SU-DHL-6 (cell line): ENCODE data around the gene KCNK13.

Experiments used
- H2AFZ ChIP-seq: fragments of 200-600 bp; sonication (generic); 2 replicates; pipeline ENCODE4 v1.6.1; 2014; ENCODE audit warnings: low read depth, mild to moderate bottlenecking, moderate library complexity, mixed read lengths, antibody characterized with exemption, low read length; ENCODE audit not compliant: severe bottlenecking
- H3F3A ChIP-seq: fragments of 200-600 bp; shearing (Covaris generic); 2 replicates; pipeline ENCODE4 v1.6.0; 2016; ENCODE audit warnings: antibody characterized with exemption, mild to moderate bottlenecking; ENCODE audit not compliant: insufficient read depth
- H3K27ac ChIP-seq: fragments of 200-600 bp; sonication (generic); 2 replicates; pipeline ENCODE4 v1.5.1; 2016; ENCODE audit warnings: low read depth, mild to moderate bottlenecking, low read length, moderate library complexity, mixed read lengths
- H3K27me3 ChIP-seq: fragments of 200-600 bp; sonication (generic), shearing (Covaris generic); 2 replicates; pipeline ENCODE4 v1.6.0; 2014; ENCODE audit warnings: mild to moderate bottlenecking, low read length
- H3K36me3 ChIP-seq: fragments of 200-600 bp; sonication (generic); 2 replicates; pipeline ENCODE4 v1.6.1; 2014; ENCODE audit warnings: mild to moderate bottlenecking, low read length, mixed read lengths
- H3K4me2 ChIP-seq: fragments of 300-600, 200-600 bp; shearing (Covaris generic), sonication (generic); 2 replicates; pipeline ENCODE4 v1.6.0; 2014; ENCODE audit warnings: low read length, low read depth, mild to moderate bottlenecking; ENCODE audit not compliant: poor library complexity, severe bottlenecking
- H3K4me3 ChIP-seq: fragments of 200-600 bp; sonication (generic); 2 replicates; pipeline ENCODE4 v1.5.1; 2014; ENCODE audit warnings: antibody characterized with exemption, low read length, mild to moderate bottlenecking, mixed read lengths; ENCODE audit not compliant: insufficient read depth, poor library complexity, severe bottlenecking
- H3K79me2 ChIP-seq: fragments of 200-600 bp; sonication (generic); 2 replicates; pipeline ENCODE4 v1.6.1; 2014; ENCODE audit warnings: mild to moderate bottlenecking, low read length, moderate library complexity; ENCODE audit not compliant: insufficient read depth
- H3K9ac ChIP-seq: fragments of 200-600 bp; sonication (generic); 2 replicates; pipeline ENCODE4 v1.7.0; 2014; ENCODE audit warnings: mild to moderate bottlenecking, low read length
- H3K9me2 ChIP-seq: fragments of 200-600 bp; sonication (generic); replicated peaks from 2 replicates; pipeline ENCODE4 v1.6.1; 2014; ENCODE audit warnings: low read length; ENCODE audit not compliant: insufficient read depth
- H3K9me3 ChIP-seq: fragments of 200-600 bp; sonication (generic); 2 replicates; pipeline ENCODE4 v1.6.1; 2014; ENCODE audit warnings: low read length, mixed read lengths; ENCODE audit not compliant: insufficient read depth
- H4K20me1 ChIP-seq: fragments of 200-600 bp; sonication (generic); 2 replicates; pipeline ENCODE4 v1.6.1; 2014; ENCODE audit warnings: low read depth, mild to moderate bottlenecking, antibody characterized with exemption, low read length, moderate library complexity, mixed read lengths
- EZH2phosphoT487 ChIP-seq: fragments of 200-600 bp; sonication (generic), shearing (Covaris generic); conservative IDR thresholded peaks from 2 replicates; pipeline ENCODE4 v1.6.1; 2018; ENCODE audit warnings: mild to moderate bottlenecking, antibody characterized with exemption, low read length, moderate library complexity, mixed read lengths
- TF ChIP-seq, protein P1 (sequence below): fragments of 200-600 bp; sonication (generic); IDR thresholded peaks from one replicate; pipeline ENCODE4 v1.5.1; 2017; ENCODE audit warnings: antibody characterized with exemption, mild to moderate bottlenecking, low read length, moderate library complexity; ENCODE audit not compliant: insufficient read depth, poor library complexity, severe bottlenecking

Gene KCNK13

DNA sequence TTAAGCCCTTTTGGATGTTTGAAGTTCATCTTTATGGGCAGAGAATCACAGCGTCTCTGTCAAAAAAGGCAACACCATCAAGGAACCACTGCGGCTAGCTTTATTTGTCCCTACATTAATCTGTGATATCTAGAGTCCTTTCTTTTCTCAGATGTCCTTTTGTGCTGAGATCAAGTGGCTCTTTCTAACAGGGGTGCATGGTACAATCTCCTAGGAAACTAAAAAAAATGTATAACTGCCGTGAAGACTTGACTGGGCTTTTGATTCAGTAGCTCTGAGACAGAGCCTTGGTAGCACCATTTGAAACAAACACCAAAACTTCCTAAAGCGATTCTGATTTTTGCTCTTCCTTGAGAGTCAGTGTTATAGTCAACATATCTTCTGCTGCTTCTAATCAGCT lies 33.3 kb downstream of the KCNK13 start:
- Histone ChIP-seq H2AFZ (no peak overlapping the region), H3K4me3 (no peak overlapping the region), H3K27me3 (no peaks in the 10 kb centered on the region), H3K9ac (no peak overlapping the region), H3K27ac (no peak overlapping the region), H3K9me2 (no peaks in the 10 kb centered on the region), H4K20me1 (no peaks in the 10 kb centered on the region), H3K79me2 (no peaks in the 10 kb centered on the region), H3F3A (no peaks in the 10 kb centered on the region), H3K4me2 (no peak overlapping the region), H3K36me3 (no peaks in the 10 kb centered on the region), H3K9me3 (no peaks in the 10 kb centered on the region)
- TF ChIP-seq EZH2phosphoT487, result no peak
- TF ChIP-seq, protein P1, sequence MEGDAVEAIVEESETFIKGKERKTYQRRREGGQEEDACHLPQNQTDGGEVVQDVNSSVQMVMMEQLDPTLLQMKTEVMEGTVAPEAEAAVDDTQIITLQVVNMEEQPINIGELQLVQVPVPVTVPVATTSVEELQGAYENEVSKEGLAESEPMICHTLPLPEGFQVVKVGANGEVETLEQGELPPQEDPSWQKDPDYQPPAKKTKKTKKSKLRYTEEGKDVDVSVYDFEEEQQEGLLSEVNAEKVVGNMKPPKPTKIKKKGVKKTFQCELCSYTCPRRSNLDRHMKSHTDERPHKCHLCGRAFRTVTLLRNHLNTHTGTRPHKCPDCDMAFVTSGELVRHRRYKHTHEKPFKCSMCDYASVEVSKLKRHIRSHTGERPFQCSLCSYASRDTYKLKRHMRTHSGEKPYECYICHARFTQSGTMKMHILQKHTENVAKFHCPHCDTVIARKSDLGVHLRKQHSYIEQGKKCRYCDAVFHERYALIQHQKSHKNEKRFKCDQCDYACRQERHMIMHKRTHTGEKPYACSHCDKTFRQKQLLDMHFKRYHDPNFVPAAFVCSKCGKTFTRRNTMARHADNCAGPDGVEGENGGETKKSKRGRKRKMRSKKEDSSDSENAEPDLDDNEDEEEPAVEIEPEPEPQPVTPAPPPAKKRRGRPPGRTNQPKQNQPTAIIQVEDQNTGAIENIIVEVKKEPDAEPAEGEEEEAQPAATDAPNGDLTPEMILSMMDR, result no peak

DNA sequence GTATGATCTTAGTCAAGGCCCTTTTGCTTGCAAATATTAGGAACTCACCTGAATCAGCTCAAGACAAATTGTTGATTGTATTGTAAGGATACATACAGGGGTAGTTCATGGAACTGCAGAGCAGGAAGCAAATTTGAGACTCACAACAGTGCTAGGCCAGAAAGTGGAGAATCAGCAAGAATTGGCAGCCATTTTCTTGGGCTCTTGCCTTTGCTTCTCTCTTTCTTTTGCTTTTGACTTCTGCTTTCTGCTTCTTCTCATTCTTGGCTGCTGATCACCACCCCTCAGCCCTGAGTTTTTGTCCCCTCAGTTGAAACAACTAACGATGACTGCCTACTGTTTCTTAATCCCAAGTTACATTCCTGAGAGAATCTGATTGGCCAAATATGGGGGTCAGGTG lies 34.8 kb downstream of the KCNK13 start:
- H3K9me3 ChIP-seq, result no peaks in the 10 kb centered on the region
- H3K36me3 ChIP-seq, result no peaks in the 10 kb centered on the region
- H3K4me2 ChIP-seq, result no peak overlapping the region
- H4K20me1 ChIP-seq, result no peaks in the 10 kb centered on the region
- H3K79me2 ChIP-seq, result no peaks in the 10 kb centered on the region
- TF ChIP-seq, protein P1, result no peak
- no peak for TF ChIP-seq EZH2phosphoT487
- no peaks in the 10 kb centered on the region for H3K9me2 ChIP-seq
- H3K27me3 ChIP-seq, result no peaks in the 10 kb centered on the region
- no peak overlapping the region for H2AFZ ChIP-seq
- no peak overlapping the region for H3K27ac ChIP-seq
- no peak overlapping the region for H3K4me3 ChIP-seq
- H3K9ac ChIP-seq, result no peak overlapping the region
- no peaks in the 10 kb centered on the region for H3F3A ChIP-seq

DNA sequence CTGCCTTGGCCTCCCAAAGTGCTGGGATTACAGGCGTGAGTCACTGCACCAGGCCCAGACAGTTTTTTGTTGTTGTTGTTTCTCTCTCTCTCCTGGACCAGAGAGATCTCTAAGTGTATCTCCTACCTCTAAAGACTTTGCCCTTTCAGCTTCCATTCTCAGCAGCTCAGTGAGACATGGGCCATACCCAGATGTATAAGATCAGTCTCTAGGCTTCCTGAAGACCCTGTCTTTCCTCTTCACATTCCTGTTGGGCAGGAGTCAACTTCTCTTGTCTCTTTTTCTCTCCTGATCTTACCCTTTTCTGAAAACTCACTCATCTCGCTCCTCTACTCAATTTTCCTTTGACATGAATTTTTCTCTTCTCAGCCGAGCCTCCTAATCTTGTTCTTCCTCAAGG lies 42.0 kb downstream of the KCNK13 start:
- Histone ChIP-seq H3K4me3 (no peak overlapping the region), H3K9ac (no peak overlapping the region), H3K27me3 (no peaks in the 10 kb centered on the region), H3K4me2 (no peak overlapping the region), H2AFZ (no peak overlapping the region), H3K79me2 (no peaks in the 10 kb centered on the region), H3K27ac (no peak overlapping the region), H4K20me1 (no peaks in the 10 kb centered on the region), H3K9me3 (no peaks in the 10 kb centered on the region), H3K9me2 (no peaks in the 10 kb centered on the region), H3F3A (no peaks in the 10 kb centered on the region), H3K36me3 (no peaks in the 10 kb centered on the region)
- no peak for TF ChIP-seq EZH2phosphoT487
- TF ChIP-seq, protein P1, result no peak

DNA sequence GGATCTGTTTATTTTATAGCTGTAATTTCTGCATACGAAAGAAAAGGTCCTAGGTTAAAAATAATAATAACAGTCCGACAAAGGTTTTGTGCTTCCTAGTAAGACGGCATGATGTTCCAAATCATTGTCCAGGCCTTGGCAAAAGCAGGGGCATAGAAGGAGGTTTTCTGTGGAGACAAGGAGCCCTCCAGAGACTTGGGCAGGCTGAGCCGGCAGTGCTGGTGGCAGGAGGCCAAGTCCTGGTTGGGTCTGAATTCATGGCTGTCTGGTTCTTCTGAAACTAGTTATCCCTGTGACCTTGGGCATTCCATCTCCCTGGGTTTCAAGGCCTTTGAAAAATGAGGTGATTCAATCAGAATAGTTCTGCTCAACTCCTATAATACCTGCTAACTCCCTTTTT lies 44.0 kb downstream of the KCNK13 start:
- Histone ChIP-seq H3K4me2 (no peak overlapping the region), H3K9me2 (no peaks in the 10 kb centered on the region), H3K36me3 (no peaks in the 10 kb centered on the region), H3K27me3 (no peaks in the 10 kb centered on the region), H3K79me2 (no peaks in the 10 kb centered on the region), H3K4me3 (no peak overlapping the region), H4K20me1 (no peaks in the 10 kb centered on the region), H2AFZ (no peak overlapping the region), H3K9me3 (no peaks in the 10 kb centered on the region), H3K27ac (no peak overlapping the region), H3F3A (no peaks in the 10 kb centered on the region), H3K9ac (no peak overlapping the region)
- TF ChIP-seq, protein P1, result no peak
- TF ChIP-seq EZH2phosphoT487, result no peak
